ENCODE data around the gene LMOD1.
A peak's percentile ranks its signal among the peaks of the same experiment; 100 is the strongest.
"Not testable (repeated sequence)": the region's sequence is repeated elsewhere in the genome, so short reads cannot be mapped to it uniquely, and the experiment has no call there.

The LMOD1 gene

DNA sequence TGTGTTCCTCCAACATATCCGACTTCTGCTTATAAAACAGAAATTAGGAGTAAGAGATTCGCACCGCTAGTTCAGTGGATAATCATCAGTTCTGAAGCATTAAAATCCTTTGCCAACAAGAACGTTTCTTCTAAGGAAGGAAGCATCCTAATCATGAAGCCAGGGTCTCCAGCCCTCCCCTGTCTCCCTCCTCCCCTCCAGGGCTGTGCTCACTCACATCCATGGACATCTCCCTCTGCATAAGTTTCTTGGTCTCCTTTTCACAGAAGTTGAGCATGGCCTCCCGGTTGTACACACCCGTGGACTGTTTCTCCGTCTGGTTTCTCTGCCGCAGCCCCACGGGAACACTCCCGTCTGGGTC lies 505 bp downstream of the LMOD1 start:
- no peak for DNase-seq

DNA sequence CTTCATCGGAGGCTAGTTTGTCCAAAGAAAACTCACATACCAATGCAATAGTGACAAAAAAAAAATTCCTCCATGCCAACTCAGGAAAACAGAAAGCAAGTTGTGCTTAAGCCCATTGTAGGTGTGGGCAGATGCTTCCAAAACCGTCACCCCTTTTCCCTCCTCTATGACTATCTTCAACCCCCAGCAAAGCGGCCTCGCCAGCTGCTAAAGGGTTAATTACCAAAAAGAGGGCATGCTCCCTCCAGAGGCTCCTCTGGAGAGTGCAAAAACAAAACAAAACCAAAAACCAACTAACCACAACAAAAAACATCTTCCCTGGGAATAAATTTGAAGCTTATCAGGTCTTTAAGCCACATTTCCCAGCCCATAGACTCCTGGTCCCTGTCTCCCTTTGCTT lies 1.2 kb downstream of the LMOD1 start:
- no peak for DNase-seq

DNA sequence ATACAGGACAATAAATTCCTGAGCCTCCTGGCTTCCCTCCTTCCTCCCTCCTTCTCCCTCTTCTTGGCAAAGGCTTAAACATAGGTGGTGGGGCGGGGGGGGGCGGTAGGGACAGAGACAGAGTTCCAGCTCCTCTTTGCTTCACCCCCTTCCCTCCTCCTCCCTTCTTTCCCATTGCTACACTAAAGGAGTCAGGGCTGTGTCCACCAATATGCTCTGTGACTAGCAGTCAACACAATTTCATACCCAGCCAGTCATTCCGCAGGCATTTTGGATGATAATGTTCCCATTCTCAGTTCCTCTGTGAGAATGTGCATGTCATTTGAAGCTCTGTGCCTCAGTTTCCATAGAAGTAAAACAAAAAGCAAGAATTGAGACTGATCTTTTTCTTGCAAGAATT lies 1.7 kb downstream of the LMOD1 start:
- DNase-seq, result no peak

DNA sequence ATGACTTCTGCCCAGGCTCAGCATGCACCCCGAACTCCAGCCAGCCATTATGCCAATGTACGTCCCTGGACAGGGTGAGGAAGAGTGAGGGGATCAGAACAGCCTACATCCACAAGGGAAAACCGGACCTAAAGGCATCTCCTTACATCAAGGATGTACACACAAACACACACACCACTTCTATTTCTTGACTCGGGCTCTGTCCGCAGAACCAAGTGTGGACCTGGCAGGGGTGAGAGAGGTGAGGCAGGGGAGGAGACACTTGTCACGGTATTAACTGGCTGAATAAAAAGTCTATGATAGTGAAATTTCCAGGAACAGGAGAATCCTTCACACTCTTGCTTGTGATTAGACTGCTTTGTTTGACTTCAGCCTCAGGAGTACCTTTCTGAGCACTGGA lies 2.3 kb downstream of the LMOD1 start:
- no peak for DNase-seq

DNA sequence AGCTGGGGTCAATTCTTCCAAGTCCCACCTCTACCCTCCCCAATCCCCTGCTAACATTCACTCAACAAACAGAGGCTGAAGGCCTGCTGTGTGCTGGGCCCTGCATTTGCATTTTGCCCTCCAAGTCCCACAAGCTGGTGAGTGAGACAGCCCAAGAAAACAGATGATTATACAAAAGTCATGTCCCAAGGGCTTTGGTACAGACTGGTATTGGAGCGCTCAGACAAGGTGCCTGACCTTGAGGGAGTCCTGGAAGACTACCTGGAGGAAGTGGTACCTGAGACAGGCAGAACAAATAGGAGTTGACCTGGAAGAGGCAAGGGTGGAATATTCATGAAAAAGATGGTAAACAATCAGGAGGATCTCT lies 4.2 kb downstream of the LMOD1 start:
- DNase-seq, result no peak

DNA sequence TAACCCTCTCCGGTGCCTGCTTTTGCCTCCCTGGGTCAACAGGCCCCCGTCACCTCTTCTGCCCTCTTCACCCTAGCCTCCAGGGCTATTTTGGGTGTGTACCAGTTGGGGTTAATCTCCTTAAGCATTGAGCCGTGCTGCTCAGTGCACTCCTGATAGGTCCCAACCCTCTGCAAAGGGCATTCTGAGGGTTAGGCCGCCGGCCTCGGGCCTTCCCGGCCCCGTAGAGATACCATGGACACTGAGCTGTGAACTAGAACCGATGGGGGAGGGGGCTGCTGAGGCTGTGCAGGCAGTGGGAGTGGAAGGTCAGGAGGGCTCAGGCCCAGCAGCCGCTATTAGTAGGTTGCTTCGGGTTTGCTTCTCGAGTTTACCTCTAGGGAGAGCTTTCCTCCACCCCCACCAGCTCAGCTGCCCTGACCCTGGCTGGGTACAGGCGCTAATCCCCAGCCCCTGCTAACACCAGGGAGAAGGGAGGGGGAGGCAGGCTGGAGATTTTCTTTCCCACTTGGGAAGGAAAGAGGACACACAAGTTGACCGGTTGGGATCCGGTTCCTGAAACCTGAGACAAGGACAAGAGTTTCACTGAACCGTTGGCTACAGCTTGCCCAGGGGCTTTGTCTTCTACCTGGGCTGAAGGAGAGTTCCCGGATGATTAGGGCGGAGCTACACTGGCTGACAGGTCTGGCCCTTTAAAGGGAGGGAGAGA lies 4.8 kb downstream of the LMOD1 start:
- DNase-seq, result no peak

DNA sequence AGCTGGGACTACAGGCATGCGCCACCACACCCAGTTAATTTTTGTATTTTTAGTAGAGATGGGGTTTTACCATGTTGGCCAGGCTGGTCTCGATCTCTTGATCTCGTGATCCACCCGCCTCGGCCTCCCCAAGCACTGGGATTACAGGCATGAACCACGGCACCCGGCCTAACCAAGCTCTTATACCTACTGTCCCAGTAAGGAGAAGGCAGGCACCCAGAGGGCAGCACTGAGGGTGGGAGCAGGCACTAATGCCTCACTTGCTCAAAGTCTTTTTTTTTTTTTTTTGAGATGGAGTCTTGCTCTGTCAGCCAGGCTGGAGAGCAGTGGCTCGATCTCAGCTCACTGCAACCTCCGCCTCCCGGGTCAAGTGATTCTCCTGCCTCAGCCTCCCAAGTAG lies 6.0 kb downstream of the LMOD1 start:
- not testable (repeated sequence) for DNase-seq

DNA sequence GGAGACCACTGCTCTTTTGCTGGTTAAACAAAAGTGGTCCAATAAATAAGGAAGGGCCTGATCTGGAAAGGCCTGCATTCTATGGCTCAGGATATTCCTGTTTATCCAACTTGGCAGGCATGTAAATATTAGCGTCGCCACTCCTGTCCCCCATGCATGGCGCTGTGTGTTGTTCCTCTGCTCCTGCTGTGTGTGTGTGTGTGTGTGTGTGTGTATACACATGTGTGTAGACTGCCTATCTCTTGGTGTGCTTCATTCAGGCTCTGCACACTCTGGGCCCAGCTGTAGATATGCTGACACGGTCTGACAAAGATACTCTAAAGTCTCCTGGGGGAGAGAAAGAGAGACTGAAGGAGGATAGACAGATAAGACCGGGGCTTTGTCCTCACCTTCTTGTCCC lies 6.8 kb downstream of the LMOD1 start:
- no peak for DNase-seq

DNA sequence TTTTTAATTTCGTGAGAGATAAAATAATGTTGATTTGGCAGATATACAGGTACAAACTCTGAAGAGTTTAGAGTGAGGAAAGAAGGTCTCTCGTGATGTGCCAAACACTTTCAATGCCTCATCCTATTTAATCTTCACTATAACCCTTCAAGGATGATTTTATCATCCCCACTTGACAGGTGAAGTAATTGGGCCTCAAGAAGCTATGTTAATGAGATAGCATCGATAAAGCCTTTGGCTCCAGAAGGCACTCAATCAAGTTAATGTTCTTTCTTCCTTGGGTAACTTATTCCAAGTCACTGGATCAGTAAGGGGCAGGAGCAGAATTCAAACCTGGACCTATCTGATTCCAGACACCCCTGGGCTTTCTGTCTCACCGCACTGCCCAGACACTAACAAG lies 7.2 kb downstream of the LMOD1 start:
- no peak for DNase-seq

DNA sequence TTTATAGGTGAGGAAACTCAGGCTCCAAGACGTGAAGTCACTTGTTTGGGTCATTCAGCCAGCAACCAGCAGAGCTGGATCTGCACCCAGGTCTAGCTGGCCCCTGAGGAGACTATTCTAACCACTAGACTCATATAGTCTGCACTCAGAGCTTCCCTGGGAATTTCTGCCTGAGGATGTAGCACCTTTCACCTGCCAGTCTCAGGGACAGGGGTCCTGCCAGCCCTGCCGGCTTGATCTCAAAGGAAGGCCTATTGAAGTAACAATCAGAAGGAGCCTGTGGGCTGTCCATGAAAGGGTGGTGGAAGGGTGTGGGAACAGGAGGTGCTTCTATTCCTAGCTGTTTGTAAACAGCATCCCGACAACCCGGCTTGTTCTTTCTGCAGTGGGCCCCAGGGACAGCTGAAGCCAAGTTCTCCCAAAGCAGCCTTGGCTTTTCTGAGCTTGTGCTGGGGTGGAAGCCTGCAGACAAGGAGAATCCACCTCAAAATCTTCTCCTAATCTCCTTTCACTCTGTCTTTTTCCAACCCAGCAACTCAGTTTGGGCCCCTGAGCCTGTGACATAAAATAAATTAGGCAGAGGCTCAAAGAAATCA lies 7.8 kb downstream of the LMOD1 start:
- DNase-seq, result no peak

DNA sequence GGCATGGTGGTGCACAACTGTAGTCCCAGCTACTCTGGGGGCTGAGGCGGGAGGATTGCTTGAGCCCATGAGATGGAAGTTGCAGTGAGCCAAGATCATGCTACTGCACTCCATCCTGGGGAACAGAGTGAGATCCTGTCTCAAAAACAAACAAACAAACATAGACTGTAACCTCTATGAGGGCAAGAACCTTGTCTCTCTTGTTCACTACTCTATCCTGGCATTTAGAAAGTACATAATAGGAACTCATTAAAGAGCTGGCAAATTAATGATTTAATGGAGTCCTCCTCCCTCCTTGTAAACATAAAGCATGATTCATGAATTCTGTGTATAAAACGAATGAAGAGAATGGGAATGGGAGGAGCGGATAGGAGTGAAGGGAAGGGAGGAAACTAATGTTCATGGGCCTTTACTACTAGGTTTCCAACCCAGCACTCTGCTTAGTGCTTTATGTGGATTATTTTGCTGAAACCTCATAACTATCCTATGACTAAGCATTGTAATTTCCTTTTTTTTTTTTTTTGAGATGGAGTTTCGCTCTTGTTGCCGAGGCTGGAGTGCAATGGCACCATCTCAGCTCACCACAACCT lies 8.6 kb downstream of the LMOD1 start:
- peak; percentile 81 for DNase-seq

DNA sequence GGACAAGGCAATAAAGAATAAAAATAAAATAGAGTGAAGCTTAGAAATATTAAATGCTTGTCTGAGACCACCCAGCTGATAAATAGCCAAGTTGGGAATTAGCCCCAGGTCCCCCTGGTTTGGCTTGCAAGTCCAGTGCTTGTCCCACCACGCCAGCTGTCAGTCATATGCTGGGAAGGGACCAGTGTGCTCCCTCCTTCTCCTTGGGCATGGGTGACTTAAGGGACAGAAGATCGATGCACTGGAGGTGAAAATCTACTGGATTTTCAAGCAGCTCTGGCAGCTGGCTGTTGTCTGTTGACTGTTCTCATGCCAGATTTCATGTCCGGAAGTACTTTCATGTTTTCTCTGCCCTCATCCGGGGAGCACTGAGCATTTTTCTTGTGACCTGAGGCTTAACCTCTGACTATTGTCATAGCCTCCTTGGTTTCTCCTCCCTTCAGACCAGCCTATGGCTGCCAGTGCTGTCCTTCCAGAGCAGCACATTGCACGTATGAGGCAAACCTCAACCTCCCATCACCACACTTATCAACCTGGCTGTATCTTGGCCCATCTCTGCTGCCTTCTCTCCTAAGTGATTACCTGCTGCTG lies 12.4 kb downstream of the LMOD1 start:
- DNase-seq, result peak; percentile 72

DNA sequence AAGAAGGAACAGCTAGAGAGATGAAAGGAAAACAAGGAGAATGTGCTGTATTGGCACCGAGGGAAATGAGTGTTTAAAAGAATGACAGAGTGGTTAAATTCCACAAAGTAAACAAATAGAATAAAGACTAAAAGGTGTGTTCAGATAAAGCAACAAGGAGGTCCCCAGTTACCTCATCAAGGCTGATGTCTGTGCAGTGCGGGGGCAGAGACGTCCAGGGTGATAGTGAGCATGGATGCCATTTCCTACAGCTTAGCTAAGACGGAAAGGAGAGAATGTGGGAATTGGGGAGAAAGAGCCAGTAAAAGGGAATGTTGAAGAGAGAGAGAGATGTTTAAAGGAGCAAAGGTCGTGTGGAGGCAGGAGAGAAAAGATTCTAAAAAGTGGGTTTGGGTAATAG lies 15.5 kb downstream of the LMOD1 start:
- DNase-seq, result no peak

DNA sequence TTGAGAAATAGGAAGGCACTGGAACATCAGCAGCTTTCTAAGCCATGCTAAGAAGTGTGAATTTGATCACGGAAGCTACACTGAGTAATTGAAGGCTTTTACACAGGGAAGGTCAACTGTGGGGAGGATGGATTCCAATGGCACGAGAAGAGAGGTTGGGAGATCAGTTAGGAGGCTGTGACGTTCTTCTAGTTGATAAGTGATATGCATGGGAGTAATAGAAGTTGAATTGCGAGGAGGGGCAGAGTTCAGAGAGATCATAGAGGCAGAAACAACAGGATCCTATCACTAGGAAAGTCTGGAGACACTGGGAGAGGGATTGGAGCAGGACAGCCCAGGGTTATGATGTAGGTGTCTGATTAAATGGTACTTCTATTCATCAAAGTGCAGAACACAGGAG lies 16.2 kb downstream of the LMOD1 start:
- DNase-seq, result no peak

DNA sequence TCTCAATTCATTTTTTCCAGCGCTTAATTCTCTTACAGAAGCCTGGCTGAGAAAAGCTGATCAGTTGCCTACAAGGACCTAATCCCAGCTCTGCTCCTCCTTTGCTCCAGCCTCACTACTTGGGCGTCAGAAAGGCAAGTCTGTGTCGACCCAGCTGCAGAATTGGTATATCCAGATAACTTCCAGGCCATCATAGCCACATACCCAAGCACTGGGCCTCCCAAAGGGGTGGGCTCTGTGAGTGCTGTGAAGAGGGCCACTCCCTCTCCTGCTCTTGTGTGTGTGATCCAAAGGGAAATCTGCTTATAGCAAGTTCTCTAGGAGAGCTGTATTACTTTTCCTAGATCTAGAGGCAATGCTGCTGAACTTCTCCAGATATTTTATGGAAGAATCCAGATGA lies 18.1 kb downstream of the LMOD1 start:
- no peak for DNase-seq

DNA sequence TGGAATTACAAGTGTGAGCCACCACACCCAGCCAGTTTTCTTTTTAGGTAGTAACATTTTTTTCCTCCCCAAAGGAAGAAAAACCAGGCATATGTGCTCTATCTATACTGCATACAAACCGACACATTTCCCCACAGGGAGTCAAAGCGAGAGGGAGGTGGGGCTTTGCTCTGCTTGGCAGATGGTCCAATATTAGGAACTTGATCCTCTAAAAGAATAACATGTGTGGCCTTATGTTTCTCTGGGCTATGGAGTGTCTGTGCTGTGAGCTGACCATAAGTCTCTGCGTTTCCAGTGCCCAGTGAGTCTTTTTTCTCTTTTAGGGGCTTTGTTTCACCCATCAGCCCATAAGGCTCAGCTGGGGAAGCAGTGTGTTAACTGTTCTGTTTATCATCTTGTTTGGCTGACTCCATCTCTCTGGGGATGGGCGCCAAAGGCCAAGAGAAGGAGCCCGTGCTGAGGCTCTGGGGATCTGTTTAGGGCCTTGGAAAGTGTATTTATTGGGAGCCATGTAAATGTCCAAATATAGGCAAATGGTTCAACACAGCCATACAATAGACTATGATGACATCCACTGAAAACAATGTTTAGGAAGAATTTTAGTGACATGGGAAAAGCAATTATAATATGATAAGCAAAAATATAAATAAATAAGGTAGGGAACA lies 20.2 kb downstream of the LMOD1 start:
- DNase-seq, result no peak

DNA sequence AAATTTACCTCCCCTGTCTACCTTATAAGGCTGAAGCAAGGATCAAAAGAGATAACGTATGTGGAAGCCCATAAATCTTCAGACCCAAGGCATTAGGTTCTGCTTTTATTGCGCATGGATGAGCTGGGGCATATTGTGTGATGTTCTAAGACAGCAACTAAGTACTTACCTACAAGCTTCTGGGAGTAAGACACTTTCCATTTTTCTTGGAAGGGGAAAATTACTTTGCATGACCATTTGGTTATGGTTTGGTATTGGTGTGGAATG lies 21.1 kb downstream of the LMOD1 start:
- no peak for DNase-seq

DNA sequence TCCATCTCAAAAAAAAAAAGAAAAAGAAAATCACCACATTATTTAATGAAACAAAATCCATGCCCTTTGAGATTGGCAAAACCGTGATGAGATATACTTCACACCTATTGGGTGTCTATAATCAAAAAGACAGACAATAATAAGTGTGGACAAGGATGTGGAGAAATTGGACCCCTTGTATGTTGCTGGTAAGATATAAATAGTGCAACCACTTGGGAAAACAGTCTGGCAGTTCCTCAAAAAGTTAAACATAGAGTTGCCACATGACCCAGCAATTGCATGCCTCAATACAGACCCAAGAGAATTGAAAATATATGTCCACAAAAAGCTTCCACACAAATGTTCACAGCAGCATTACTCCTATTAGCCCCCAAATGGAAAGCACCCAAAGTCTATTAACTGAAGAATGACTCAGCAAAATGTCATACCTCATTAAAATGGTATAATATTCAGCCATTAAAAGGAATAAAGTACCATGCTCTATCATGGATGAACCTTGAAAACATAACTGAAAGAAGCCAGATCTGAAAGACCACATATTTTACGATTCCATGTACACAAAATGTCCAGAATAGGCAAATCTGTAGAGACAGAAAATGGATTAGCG lies 24.3 kb downstream of the LMOD1 start:
- DNase-seq, result no peak

DNA sequence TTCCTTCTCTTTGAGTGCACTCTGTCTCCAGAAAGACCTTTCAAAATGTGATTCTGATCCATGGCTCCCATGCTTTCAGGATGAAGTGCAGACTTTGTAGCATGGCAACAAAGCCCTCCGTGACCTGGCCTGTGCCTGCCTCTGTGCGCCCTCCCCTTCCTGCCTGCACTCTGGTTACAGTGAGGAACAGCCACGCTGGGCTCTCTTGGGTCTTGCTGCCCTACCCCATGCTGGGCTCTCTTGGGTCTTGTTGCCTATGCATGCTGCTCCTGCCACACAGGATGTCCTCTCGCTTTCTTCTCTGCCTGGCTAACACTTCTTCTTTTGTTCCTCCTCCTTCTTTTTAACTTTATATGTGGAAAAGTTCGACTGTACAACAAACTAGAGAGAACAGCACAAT lies 28.0 kb downstream of the LMOD1 start:
- DNase-seq, result no peak

DNA sequence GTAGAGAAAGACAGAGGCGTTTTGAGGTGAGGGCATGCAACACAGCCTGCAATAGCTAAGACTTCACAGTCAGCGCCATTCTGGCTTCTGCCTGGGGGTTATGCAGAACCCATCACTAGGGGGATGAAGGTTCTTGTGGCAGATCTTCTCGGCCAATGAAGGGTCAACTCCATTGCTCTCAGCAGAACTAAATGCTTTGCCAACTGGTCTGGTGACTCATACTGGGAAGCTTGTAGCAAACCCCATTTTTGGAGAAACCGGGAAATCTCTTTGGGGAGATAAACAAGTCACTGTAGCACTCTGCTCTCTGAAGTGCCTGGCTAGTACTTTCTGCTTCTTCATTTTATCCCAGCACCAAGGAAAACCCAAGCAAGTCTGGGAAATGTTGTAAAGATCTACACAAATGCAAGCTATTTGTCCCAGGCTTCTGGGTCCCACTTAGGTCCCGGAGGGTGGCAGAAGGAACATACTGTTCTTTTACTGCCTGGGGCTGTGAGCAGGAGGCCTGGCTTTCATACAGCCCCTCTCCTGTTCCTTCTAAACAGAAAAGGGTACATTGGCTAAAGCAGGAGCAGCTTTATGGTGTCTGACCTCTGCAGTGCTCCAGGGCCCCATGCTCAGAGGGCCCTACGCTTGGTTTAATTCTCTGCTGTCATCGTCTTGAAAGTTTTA lies 28.9 kb downstream of the LMOD1 start:
- peak; percentile 90 for DNase-seq

DNA sequence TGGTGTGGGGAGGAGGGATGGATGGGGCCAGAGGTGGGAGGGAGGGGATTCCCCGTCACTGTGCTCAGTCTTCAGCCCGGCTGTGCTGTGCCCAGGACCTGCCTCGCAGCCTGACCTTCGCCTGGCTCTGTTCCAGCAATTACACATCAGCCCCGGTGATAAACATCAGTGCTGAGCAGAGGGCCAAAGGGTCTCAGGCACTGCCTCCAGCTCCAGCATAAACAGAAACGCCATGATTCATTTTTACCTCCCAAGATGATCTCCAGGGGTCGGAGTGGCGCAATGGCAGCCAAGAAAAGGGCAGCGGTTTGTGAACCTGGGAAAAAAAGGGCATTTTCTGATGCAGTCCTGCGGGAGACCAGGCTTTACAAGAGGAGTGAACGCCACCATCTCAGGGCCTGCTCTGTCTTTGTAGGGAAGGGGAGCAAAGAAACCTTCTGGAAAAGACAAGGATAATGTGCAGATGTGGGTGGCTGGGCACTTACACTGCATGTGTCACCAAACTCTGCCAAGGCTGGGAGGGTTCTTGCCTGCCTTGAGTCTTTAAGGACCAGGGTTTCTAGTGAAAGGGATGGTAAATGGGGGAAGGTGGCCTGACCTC lies 29.6 kb downstream of the LMOD1 start:
- peak; percentile 95 for DNase-seq

DNA sequence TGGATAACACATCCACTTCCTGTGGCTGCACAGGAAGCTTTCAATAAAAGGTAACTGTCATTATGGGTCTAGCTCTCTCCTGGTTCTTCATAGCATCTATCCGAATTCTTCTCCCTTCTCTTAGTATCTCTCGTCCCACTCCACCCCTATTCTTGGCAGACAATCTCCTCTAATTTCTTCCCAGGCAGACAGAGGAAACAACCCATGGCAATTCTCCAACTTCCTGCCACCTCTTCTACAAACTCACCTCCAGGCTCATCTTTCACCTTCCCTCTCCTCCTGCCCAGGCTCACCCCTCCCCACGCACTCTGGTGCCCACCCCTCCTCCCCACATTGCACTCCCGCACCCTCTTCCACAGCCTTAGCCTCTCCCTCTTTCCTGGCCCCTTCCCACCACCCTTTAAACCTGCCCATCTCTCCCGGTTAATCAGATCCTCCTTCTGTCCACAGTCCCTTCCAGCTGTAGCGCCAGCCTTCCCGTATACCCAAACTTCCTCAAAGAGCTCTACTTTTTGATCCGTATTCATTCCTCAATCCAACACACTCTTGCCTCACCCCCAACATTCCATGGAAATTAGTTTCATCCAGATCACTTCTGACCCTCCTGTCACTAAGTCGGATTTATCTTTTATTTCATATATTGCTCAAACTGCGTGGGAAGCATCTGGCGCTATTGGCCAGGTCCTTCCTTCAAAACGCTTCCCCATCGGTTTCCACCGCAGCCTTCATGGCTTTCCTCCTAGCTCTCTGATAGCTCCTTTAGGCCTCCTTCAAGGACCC lies 31.7 kb downstream of the LMOD1 start:
- no peak for DNase-seq

Measured in EL (cell line).